Right renal pelvis (tissue), 4 donors: ENCODE data around the gene BMAL1. TPM values are rescaled to one million over a fixed set of nuclear protein-coding genes. Genes with fewer than 3 reads are reported as not detected.
A peak's percentile ranks its signal among the peaks of the same experiment; 100 is the strongest.

Experiments
- DNase-seq, 4 donors: peaks; one replicate each; pipeline ENCODE4 v3.0.0-alpha.2; 2013; ENCODE audit warnings: low read depth in 4 of 4, low spot score in 3 of 4, missing footprints in 1 of 4
- polyA plus RNA-seq, 4 donors: library from polyadenylated mRNA; unstranded; fragments of 120-200 nt; gene quantifications; one replicate each; pipeline ENCODE4 v1.2.1, GENCODE V29; 2013; ENCODE audit not compliant: insufficient read length in 4 of 4

The BMAL1 gene
- polyA plus RNA-seq, 4 donors, result 8.8 to 14.2 (median 11.9) TPM

GRCh38 chr11:13260963-13261588 is 16.5 kb upstream of the BMAL1 start:
- DNase-seq, result no peak

- no peak for DNase-seq
Observed at GRCh38 chr11:13261591-13262061, 16.0 kb upstream of the BMAL1 start.

- DNase-seq, result no peak
Observed at GRCh38 chr11:13262096-13262495, 15.5 kb upstream of the BMAL1 start.

- DNase-seq, result no peak
Observed at GRCh38 chr11:13268791-13269190, 8.8 kb upstream of the BMAL1 start.

- no peak for DNase-seq
Observed at GRCh38 chr11:13269775-13270174, 7.8 kb upstream of the BMAL1 start.

- DNase-seq, result no peak
Observed at GRCh38 chr11:13271060-13271693, 6.4 kb upstream of the BMAL1 start.

- no peak for DNase-seq
Observed at GRCh38 chr11:13276454-13276831, 1.1 kb upstream of the BMAL1 start.

GRCh38 chr11:13276832-13277767 is 490 bp upstream of the BMAL1 start:
- peak; percentile 85 to 92 (median 89) for DNase-seq

- DNase-seq, result no peak
Observed at GRCh38 chr11:13278609-13279486, 1.3 kb downstream of the BMAL1 start.

- no peak for DNase-seq
Observed at GRCh38 chr11:13279487-13279834, 1.9 kb downstream of the BMAL1 start.

GRCh38 chr11:13280092-13280722 is 2.6 kb downstream of the BMAL1 start:
- no peak for DNase-seq

GRCh38 chr11:13280777-13281176 is 3.2 kb downstream of the BMAL1 start:
- no peak for DNase-seq

GRCh38 chr11:13283636-13284035 is 6.0 kb downstream of the BMAL1 start:
- DNase-seq, result no peak

- DNase-seq, result no peak
Observed at GRCh38 chr11:13284776-13285588, 7.4 kb downstream of the BMAL1 start.

GRCh38 chr11:13286279-13286821 is 8.8 kb downstream of the BMAL1 start:
- DNase-seq, result no peak

GRCh38 chr11:13287036-13287435 is 9.4 kb downstream of the BMAL1 start:
- no peak for DNase-seq

- DNase-seq, result no peak
Observed at GRCh38 chr11:13287681-13288080, 10.1 kb downstream of the BMAL1 start.

- DNase-seq, result no peak
Observed at GRCh38 chr11:13288375-13289029, 10.9 kb downstream of the BMAL1 start.
